Uterus (tissue), 2 donors: ENCODE measurements around the gene HMGXB3.

Experiments
- POLR2A ChIP-seq, 2 donors: fragments of 450-650 bp; IDR thresholded peaks; one replicate each; pipeline ENCODE4 v1.6.1; 2016; ENCODE audit warnings: antibody characterized with exemption in 2 of 2, mild to moderate bottlenecking in 1 of 2, moderate library complexity in 1 of 2
- TF ChIP-seq, protein P1 (sequence below), 4 experiments: fragments of 200-600 bp in 2 of 4; fragments of 450-650 bp in 2 of 4; sonication (generic) in 2 of 4; IDR thresholded peaks; one replicate each; pipeline ENCODE4 v1.5.1; 2016 to 2019; ENCODE audit warnings: antibody characterized with exemption in 4 of 4, mild to moderate bottlenecking in 2 of 4, moderate library complexity in 1 of 4

DNA sequence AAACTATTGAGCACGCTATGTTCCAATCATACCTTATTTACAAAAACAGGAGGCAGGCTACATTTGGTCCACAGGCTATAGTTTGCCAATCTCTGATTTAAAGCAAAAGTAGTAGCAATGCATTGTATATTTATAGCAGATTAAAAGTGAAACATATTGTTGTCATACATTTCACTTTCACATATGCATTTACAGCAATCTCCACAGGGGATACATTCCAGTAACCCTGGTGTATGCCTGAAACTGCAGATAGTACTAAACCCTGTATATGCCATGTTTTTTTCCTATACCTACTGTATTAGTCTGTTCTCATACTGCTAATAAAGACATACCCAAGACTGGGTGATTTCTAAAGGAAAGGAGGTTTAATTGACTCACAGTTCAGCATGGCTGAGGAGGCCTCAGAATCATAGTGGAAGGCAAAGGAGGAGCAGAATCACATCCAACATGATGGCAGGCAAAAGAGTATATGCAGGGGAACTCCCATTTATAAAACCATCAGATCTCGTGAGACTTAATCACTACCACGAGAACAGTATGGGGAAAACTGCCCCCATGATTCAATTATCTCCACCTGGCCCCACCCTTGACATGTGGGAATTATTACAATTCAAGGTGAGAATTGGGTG, 91.7 kb downstream of the HMGXB3 start:
- TF ChIP-seq, protein P1, sequence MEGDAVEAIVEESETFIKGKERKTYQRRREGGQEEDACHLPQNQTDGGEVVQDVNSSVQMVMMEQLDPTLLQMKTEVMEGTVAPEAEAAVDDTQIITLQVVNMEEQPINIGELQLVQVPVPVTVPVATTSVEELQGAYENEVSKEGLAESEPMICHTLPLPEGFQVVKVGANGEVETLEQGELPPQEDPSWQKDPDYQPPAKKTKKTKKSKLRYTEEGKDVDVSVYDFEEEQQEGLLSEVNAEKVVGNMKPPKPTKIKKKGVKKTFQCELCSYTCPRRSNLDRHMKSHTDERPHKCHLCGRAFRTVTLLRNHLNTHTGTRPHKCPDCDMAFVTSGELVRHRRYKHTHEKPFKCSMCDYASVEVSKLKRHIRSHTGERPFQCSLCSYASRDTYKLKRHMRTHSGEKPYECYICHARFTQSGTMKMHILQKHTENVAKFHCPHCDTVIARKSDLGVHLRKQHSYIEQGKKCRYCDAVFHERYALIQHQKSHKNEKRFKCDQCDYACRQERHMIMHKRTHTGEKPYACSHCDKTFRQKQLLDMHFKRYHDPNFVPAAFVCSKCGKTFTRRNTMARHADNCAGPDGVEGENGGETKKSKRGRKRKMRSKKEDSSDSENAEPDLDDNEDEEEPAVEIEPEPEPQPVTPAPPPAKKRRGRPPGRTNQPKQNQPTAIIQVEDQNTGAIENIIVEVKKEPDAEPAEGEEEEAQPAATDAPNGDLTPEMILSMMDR (IDR thresholded peaks at IDR 0.05): no peak
- TF ChIP-seq POLR2A (IDR thresholded peaks at IDR 0.05): no peak
